ENCODE measurements around the gene RRBP1.

Gene RRBP1

GRCh38 chr20:17601957-17602356, 80.1 kb downstream of the RRBP1 start:
- no peak for DNase-seq

GRCh38 chr20:17598013-17598550, 84.0 kb downstream of the RRBP1 start:
- no peak for DNase-seq

- DNase-seq: no peak
These were observed 86.2 kb downstream of the RRBP1 start for GRCh38 chr20:17595856-17596255.

- DNase-seq: no peak
These were observed 87.6 kb downstream of the RRBP1 start for GRCh38 chr20:17594443-17594842.

- DNase-seq: no peak
These were observed 88.1 kb downstream of the RRBP1 start for GRCh38 chr20:17593902-17594301.

- DNase-seq: no peak
These were observed 91.8 kb downstream of the RRBP1 start for GRCh38 chr20:17590245-17590644.

- no peak for DNase-seq
These were observed 92.7 kb downstream of the RRBP1 start for GRCh38 chr20:17589161-17589834.

- no peak for DNase-seq
These were observed 94.2 kb downstream of the RRBP1 start for GRCh38 chr20:17587824-17588223.

GRCh38 chr20:17587148-17587547, 94.9 kb downstream of the RRBP1 start:
- no peak for DNase-seq

GRCh38 chr20:17586250-17586649, 95.8 kb downstream of the RRBP1 start:
- DNase-seq: no peak

- DNase-seq: no peak
These were observed 97.4 kb downstream of the RRBP1 start for GRCh38 chr20:17584689-17585088.

- DNase-seq: no peak
These were observed 98.9 kb downstream of the RRBP1 start for GRCh38 chr20:17583126-17583525.

- DNase-seq: no peak
These were observed 101.1 kb downstream of the RRBP1 start for GRCh38 chr20:17580895-17581294.

- DNase-seq: no peak
These were observed 102.5 kb downstream of the RRBP1 start for GRCh38 chr20:17579369-17580039.

GRCh38 chr20:17576215-17576614, 105.8 kb downstream of the RRBP1 start:
- DNase-seq: no peak

- no peak for DNase-seq
These were observed 108.6 kb downstream of the RRBP1 start for GRCh38 chr20:17573463-17573862.

- no peak for DNase-seq
These were observed 109.9 kb downstream of the RRBP1 start for GRCh38 chr20:17572034-17572638.

GRCh38 chr20:17571153-17571527, 110.9 kb downstream of the RRBP1 start:
- no peak for DNase-seq

GRCh38 chr20:17570347-17571152, 111.5 kb downstream of the RRBP1 start:
- DNase-seq: no peak

GRCh38 chr20:17569616-17570346, 112.3 kb downstream of the RRBP1 start, which contains the start of gene DSTN:
TSS of gene DSTN (plus strand) at chr20:17570075. CDS start at chr20:17570209, 134 bp downstream.
- DNase-seq: peak; percentile 72

- no peak for DNase-seq
These were observed 113.0 kb downstream of the RRBP1 start for GRCh38 chr20:17568972-17569521.
